Kidney (tissue), 14 donors: ENCODE data around the gene TAOK1. TPM values are rescaled to one million over a fixed set of nuclear protein-coding genes. Genes with fewer than 3 reads are reported as not detected.
"Not testable (repeated sequence)": the region's sequence is repeated elsewhere in the genome, so short reads cannot be mapped to it uniquely, and the experiment has no call there.

ENCODE experiments used
- DNase-seq, 5 donors: peaks; one replicate each; pipeline ENCODE4 v3.0.0-alpha.2; 2013 to 2020
- FAIRE-seq: peaks from 2 replicates; lab custom pipeline; 2012; peaks lifted over from hg19 to GRCh38; lab: Jason Lieb, UNC
- H3K27ac ChIP-seq, 2 donors: one replicate each; pipeline ENCODE4 v1.7.0; 2013; ENCODE audit warnings: low read depth in 2 of 2, low read length in 2 of 2, inconsistent platforms in 1 of 2
- H3K27me3 ChIP-seq: one replicate; pipeline ENCODE4 v1.7.1; 2013; ENCODE audit warnings: low read length, inconsistent platforms; ENCODE audit not compliant: control insufficient read depth, insufficient read depth
- H3K36me3 ChIP-seq, 3 donors: one replicate each; pipeline versions ENCODE4 v1.7.0 to v1.7.1; 2013; ENCODE audit warnings: low read length in 3 of 3, control low read depth in 1 of 3, inconsistent platforms in 1 of 3; ENCODE audit not compliant: insufficient read depth in 3 of 3, control insufficient read depth in 2 of 3
- H3K4me1 ChIP-seq, 3 donors: one replicate each; pipeline versions ENCODE4 v1.7.0 to v1.7.1; 2013; ENCODE audit warnings: low read length in 3 of 3, inconsistent platforms in 1 of 3, low read depth in 1 of 3; ENCODE audit not compliant: control insufficient read depth in 2 of 3, insufficient read depth in 2 of 3
- H3K4me3 ChIP-seq, 3 donors: one replicate each; pipeline versions ENCODE4 v1.7.0 to v1.8.1; 2013; ENCODE audit warnings: low read length in 3 of 3, control low read depth in 1 of 3, inconsistent platforms in 1 of 3
- H3K9ac ChIP-seq, 3 donors: one replicate each; pipeline versions ENCODE4 v1.7.0 to v1.7.1; 2013; ENCODE audit warnings: low read length in 3 of 3, control low read depth in 1 of 3, inconsistent platforms in 1 of 3
- H3K9me3 ChIP-seq, 3 donors: one replicate each; pipeline versions ENCODE4 v1.7.0 to v1.7.1; 2013; ENCODE audit warnings: low read length in 3 of 3, control low read depth in 1 of 3, inconsistent platforms in 1 of 3; ENCODE audit not compliant: control insufficient read depth in 2 of 3, insufficient read depth in 1 of 3
- CTCF ChIP-seq: IDR thresholded peaks from 3 replicates; pipeline ENCODE4 v1.5.1; 2012; ENCODE audit warnings: mild to moderate bottlenecking, moderate library complexity, borderline replicate concordance; ENCODE audit not compliant: insufficient read depth; ENCODE audit errors: extremely low read depth
- intact Hi-C: fragments of 100-400 bp; cut with DNase I; formaldehyde crosslinking; loops from one replicate; pipeline ENCODE4 v1.11.1; 2022
- polyA plus RNA-seq: library from polyadenylated mRNA; stranded (reverse); fragments of 350-450 nt; fragmentation: Illumina TruSeq; extraction: RNeasy Lipid Tissue Mini Kit (QIAGEN cat#74804); gene quantifications from one replicate; pipeline ENCODE4 v1.2.3, GENCODE V29; 2014; ENCODE audit warnings: low read depth, low replicate concordance; ENCODE audit not compliant: insufficient read depth
- total RNA-seq: library from RNA; stranded (reverse); fragmentation: NEBNext Ultra II Directional; extraction: Animal tissue kit (Norgen Biotek cat#: 25700); gene quantifications from one replicate; pipeline ENCODE4 v1.2.1, GENCODE V29; 2021
- donor health status: control.
- donor health status: control.
- donor health status: control.
- donor health status: control.
- donor health status: control.
- donor health status: DM: yes; HTN: yes; CAD: no.
- donor health status: Normal renal cell carcinoma (clear cell type).

Gene TAOK1
- total and polyA plus RNA-seq, 2 donors from 2014 or later = 5.0 to 74.9 TPM

GRCh38 chr17:29344201-29344856, 45.8 kb upstream of the TAOK1 start:
- H3K27ac ChIP-seq = no peak overlapping the region
- H3K9me3 ChIP-seq = no peaks in the 10 kb centered on the region
- H3K4me1 ChIP-seq = no peaks in the 10 kb centered on the region
- no peak overlapping the region for H3K4me3 ChIP-seq
- DNase-seq (peak in 2 of 5 donors; percentile 19 to 28), FAIRE-seq (no peak)
- intact Hi-C loops = no loop called here
- TF ChIP-seq CTCF = no peak
- no peaks in the 10 kb centered on the region for H3K27me3 ChIP-seq
- H3K9ac ChIP-seq = no peak overlapping the region
- H3K36me3 ChIP-seq = no peaks in the 10 kb centered on the region

GRCh38 chr17:29345066-29345465, 45.1 kb upstream of the TAOK1 start:
- Histone ChIP-seq H3K27me3 (no peaks in the 10 kb centered on the region), H3K4me1 (no peaks in the 10 kb centered on the region), H3K36me3 (no peaks in the 10 kb centered on the region), H3K9me3 (no peaks in the 10 kb centered on the region), H3K27ac (no peak overlapping the region), H3K9ac (no peak overlapping the region), H3K4me3 (no peak overlapping the region)
- FAIRE-seq (no peak), DNase-seq (no peak)
- intact Hi-C loops = no loop called here
- TF ChIP-seq CTCF = no peak

- H3K36me3 ChIP-seq, H3K4me3 ChIP-seq, H3K9ac ChIP-seq, H3K4me1 ChIP-seq, H3K27ac ChIP-seq, H3K9me3 ChIP-seq, FAIRE-seq, intact Hi-C loops, H3K27me3 ChIP-seq: not testable (repeated sequence)
- DNase-seq = peak in 1 of 5 donors; percentile 48
Observed at GRCh38 chr17:29345470-29345869, 44.7 kb upstream of the TAOK1 start.

GRCh38 chr17:29346462-29346861, 43.7 kb upstream of the TAOK1 start:
- peak in 1 of 5 donors; percentile 35 for DNase-seq
- Histone ChIP-seq H3K27ac (no peak overlapping the region), H3K4me1 (no peaks in the 10 kb centered on the region), H3K4me3 (no peak overlapping the region), H3K27me3 (no peaks in the 10 kb centered on the region), H3K9me3 (no peaks in the 10 kb centered on the region), H3K9ac (no peak overlapping the region), H3K36me3 (no peaks in the 10 kb centered on the region)
- FAIRE-seq = no peak
- intact Hi-C loops = no loop called here
- TF ChIP-seq CTCF = no peak
